Measurements from ENCODE around the gene NUP210.

The NUP210 gene

DNA sequence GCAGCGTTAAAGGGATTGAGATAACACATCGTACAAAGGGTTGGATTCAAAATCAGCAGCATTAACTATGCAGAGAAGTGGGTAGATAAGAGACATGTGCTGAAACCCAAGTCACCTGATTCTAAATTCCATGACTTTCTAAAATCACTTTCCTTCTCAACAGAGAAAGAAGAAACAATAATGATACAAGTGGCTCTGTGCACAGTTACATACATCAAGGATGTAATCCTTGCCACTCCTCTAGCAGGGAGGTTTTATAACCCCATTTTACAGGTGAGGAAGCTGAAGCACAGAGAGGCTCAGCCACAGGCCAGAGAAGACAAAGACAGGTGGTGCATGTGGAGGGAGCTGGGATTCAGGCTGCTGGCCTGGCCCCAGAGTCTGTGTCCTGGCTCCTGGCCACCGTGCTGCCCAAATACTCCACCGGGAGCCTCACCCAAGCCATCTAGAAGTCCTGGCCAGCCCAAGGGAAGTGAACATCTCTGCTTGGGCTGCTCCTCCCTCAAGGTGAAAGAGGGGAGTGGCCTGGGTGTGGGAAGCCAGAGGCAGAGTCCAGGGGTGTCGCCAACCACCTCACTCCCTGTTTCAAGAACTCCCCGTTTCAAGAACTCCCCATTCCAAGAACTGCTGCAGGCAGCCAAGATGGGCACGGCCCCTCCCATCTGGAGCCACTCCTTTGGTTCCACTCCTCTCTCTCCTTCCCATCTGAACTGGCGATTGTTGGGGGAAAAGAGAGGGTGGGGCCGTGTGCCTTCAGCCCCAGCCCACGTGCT is 147.1 kb downstream of the NUP210 start:
- DNase-seq, result no peak

DNA sequence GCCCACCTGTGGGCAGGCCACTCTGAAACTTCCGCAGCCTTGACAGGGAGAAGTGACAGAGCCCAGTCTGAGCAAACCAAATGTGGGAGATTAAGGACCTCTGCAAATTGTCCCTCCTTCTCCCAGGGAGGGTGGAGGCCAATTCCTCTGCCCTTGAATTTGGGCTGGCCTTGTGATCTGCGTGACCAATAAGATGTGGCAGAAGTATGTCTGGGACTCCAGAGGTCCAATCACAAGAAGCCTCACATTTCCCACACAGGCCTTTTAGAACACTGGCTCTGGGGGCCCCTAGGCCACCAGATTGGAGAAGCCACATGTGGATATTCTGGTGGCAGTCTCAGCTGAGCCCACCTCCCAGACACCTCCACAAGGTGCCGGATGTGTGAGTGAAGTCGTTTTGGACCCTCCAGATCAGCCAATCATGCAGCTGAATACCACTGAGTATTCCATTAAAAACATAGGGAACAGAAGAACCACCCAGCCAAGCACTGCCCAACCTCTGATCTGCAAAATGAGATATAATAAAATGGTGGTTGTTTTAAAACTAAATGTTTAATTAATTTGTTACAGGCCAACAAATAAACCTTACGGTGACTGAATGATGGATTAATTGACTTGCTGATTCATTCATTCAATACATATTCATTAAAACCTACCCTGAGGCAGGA is 150.3 kb downstream of the NUP210 start:
- no peak for DNase-seq

DNA sequence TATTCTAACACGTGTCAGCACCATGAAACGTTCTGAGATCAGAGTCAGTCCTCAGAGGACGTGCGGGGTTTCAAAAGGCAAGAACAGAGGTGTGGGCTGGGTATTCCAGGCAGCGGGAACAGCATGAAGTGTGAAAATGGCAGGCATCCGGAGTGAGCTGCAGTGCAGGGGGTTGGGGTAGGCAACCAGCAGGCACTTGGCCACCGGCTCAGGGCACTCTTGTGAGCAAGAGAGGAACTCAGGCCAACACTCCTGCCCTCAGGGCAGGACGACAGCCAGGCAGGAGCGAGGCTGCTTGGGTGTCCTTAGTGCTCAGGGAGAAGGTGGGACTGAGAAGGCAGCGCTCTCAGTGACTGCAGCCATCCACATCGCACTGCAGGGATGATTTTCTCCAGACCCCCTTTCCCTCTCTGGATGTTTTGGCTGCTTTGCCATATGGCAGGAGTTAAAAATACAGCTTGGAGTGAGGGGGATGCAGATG is 151.1 kb downstream of the NUP210 start:
- no peak for DNase-seq

DNA sequence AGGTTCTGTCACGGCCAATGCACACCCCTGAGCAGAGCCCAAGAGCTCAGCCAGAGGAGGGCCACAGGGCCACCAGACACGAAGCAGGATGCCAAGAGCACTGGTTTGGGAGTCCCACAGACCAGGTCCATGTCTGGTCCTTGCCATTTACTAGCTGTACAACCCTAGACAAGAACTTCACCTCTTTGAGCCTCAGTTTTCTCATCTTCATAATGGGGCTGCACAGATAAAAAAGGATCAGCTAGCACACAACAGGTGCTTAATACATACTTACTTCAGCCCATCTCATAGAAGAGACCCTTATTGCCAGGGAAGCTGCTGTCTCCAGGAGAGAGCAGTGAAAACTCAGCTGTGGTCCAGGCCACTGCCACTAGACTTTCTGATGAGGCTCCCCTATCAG is 152.0 kb downstream of the NUP210 start:
- no peak for DNase-seq

DNA sequence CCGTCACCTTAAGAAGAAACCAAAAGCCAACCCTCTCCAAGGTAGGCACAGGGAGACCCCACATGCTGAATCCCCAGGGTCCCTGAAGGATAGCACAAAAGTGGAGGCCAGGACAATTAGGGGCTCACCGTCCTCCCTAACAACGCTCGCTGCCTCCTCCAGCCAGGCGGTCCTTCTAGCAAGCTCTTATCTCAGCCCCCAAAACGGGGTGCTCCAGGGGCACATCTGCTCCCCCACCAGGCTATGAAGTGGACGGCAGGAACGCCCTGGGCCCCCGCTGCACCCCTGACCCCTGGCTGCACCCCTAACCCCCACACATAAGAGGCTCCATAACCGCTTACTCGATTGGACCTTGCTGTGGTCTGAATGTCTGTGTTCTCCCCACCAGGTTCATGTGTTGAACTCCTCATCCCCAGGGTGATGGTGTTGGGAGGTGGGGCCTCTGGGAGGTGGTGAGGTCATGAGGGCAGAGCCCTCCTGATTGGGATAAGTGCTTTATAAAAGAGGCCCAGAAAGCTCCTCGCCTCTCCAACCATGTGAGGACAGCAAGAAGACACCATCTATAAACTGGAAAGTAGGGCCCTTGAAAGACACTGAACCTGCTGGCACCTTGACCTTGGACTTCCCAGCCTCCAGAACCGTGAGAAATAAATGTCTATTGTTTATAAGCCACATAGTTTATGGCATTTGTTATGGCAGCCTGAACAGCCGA is 153.3 kb downstream of the NUP210 start:
- DNase-seq, result no peak
